ENCODE measurements around the gene RGPD5. TPM values are rescaled to one million over a fixed set of nuclear protein-coding genes. Genes with fewer than 3 reads are reported as not detected.
"Not testable (repeated sequence)": the region's sequence is repeated elsewhere in the genome, so short reads cannot be mapped to it uniquely, and the experiment has no call there.

The RGPD5 gene
- total RNA-seq, 1 donor: 28.6 TPM

DNA sequence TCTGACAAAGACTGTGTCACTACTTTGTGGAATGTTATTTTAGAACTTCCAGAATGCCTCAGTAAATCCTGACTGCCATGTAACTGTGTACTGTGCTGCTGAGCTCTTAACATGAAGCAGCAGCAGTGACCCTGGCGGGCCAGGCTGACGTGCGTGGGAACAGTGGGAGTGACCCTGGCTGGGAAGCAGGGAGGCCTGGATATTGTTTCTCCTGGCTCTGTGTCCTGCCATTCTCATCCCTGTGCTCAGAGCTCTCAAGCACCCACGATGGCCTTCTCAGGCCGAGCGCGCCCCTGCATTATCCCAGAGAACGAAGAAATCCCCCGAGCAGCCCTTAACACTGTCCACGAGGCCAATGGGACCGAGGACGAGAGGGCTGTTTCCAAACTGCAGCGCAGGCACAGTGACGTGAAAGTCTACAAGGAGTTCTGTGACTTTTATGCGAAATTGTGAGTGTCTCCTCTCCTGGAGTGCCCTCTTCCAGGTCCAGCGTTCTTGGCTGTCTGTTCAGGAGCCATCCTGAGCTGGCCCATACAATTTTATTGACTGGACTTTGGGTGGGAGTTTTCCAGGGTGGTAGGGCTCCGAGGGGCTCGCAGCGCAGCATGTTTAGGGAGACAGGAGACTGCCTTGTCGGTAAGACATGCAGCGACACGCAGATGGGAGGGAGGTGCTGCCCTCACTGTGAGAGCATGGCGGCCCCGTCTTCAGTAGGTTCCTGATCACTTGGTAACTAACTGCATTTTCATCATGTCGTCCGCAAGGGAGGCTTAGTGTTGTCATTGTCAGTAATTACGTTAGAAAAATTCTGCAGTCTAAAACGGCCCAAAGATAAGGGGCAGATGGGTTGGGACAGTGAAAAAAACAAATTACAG lies 104.6 kb downstream of the RGPD5 start, which contains the start of gene LIMS3:
Gene LIMS3, plus strand, starts transcription at position 227 of the 875 bp plus-strand sequence. Its CDS starts 41 bp downstream, at position 268.
- not testable (repeated sequence) for H3K27me3 ChIP-seq (ENCODE audit: insufficient read depth, low read length); H4K20me1 ChIP-seq (ENCODE audit: insufficient read depth, low read length); H3K4me2 ChIP-seq (ENCODE audit: insufficient read depth, low read length); H3K4me1 ChIP-seq (ENCODE audit: insufficient read depth, low read length); H3K79me2 ChIP-seq (ENCODE audit: insufficient read depth, low read length); DNase-seq (ENCODE audit: insufficient read length, low spot score, missing footprints); H3K4me3 ChIP-seq (ENCODE audit: insufficient read depth, low read length); H3K36me3 ChIP-seq (ENCODE audit: insufficient read depth, low read length); H2AFZ ChIP-seq (ENCODE audit: low read length); H3K9me3 ChIP-seq (ENCODE audit: low read depth, low read length); H3K27ac ChIP-seq (ENCODE audit: low read depth, low read length)

DNA sequence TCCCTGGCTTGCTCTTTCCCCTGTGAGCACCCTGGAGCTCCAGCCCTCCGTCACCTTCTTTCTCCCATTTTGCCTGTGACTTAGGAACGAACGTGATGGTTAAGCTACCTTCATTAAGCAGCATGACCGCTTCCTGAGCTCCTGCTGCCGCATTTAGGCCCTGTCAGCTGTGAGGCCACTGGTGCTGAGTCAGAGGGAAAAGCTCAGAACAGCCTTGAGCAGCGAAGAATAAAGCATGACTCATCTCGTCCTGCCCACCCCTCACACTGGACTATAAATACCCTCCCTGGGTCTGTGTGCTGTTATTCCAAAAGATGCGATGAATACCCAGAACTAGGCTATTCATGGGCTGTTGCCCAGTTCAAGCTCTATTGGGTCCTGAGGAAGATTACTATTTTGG lies 111.7 kb downstream of the RGPD5 start:
- not testable (repeated sequence) for H2AFZ ChIP-seq (ENCODE audit: low read length); H3K79me2 ChIP-seq (ENCODE audit: insufficient read depth, low read length); H3K27ac ChIP-seq (ENCODE audit: low read depth, low read length)

More for the DNA sequence above, 111.7 kb downstream of the RGPD5 start:
- H3K4me2 ChIP-seq (ENCODE audit: insufficient read depth, low read length); H3K36me3 ChIP-seq (ENCODE audit: insufficient read depth, low read length); H3K9me3 ChIP-seq (ENCODE audit: low read depth, low read length); H3K4me1 ChIP-seq (ENCODE audit: insufficient read depth, low read length); H3K27me3 ChIP-seq (ENCODE audit: insufficient read depth, low read length); DNase-seq (ENCODE audit: insufficient read length, low spot score, missing footprints); H4K20me1 ChIP-seq (ENCODE audit: insufficient read depth, low read length); H3K4me3 ChIP-seq (ENCODE audit: insufficient read depth, low read length): not testable (repeated sequence)

Other genes starting within 250 kb of the RGPD5 start
- 101 and 107 TPM in 2 replicates for gene SEPTIN10, start 180.3 kb upstream of the RGPD5 start, total RNA-seq
- 14.7 and 17.7 TPM in 2 replicates for gene SOWAHC, start 179.9 kb upstream of the RGPD5 start, total RNA-seq
- 3.2 and 7.2 TPM in 2 replicates for gene LIMS3, start 104.4 kb downstream of the RGPD5 start, total RNA-seq